ENCODE results near the gene RNPS1.
"Not testable (repeated sequence)": the region's sequence is repeated elsewhere in the genome, so short reads cannot be mapped to it uniquely, and the experiment has no call there.

Gene RNPS1

GRCh38 chr16:2253293-2253692 is 14.6 kb downstream of the RNPS1 start:
- DNase-seq = no peak

GRCh38 chr16:2252806-2253148 is 15.1 kb downstream of the RNPS1 start:
- no peak for DNase-seq

GRCh38 chr16:2251296-2252111 is 16.4 kb downstream of the RNPS1 start, which contains the start of gene ECI1:
Gene ECI1 (minus strand): TSS chr16:2251587. CDS start chr16:2251566, 21 bp downstream.
- DNase-seq = peak; percentile 93 to 96

GRCh38 chr16:2250652-2251295 is 17.2 kb downstream of the RNPS1 start:
- DNase-seq = no peak

GRCh38 chr16:2246301-2246885 is 21.5 kb downstream of the RNPS1 start:
- no peak for DNase-seq

GRCh38 chr16:2244926-2245795 is 22.8 kb downstream of the RNPS1 start:
- no peak for DNase-seq

- DNase-seq = peak in 1 of 2 experiments; percentile 29
Measured at GRCh38 chr16:2244301-2244700, 23.6 kb downstream of the RNPS1 start.

- no peak for DNase-seq
Measured at GRCh38 chr16:2243781-2244180, 24.1 kb downstream of the RNPS1 start.

- DNase-seq = no peak
Measured at GRCh38 chr16:2243031-2243528, 24.8 kb downstream of the RNPS1 start.

- no peak for DNase-seq
Measured at GRCh38 chr16:2242598-2242997, 25.3 kb downstream of the RNPS1 start.

GRCh38 chr16:2240331-2240730 is 27.6 kb downstream of the RNPS1 start:
- not testable (repeated sequence) for DNase-seq

- DNase-seq = no peak
Measured at GRCh38 chr16:2238838-2239675, 28.9 kb downstream of the RNPS1 start.

- no peak for DNase-seq
Measured at GRCh38 chr16:2238150-2238837, 29.6 kb downstream of the RNPS1 start.

GRCh38 chr16:2237493-2238149 is 30.3 kb downstream of the RNPS1 start:
- no peak for DNase-seq

GRCh38 chr16:2237102-2237482 is 30.8 kb downstream of the RNPS1 start:
- no peak for DNase-seq

- no peak for DNase-seq
Measured at GRCh38 chr16:2236337-2237101, 31.4 kb downstream of the RNPS1 start, which contains the start of gene DNASE1L2. Gene DNASE1L2 (plus strand): TSS chr16:2236444. CDS start chr16:2236817, 373 bp downstream.

- no peak for DNase-seq
Measured at GRCh38 chr16:2235695-2236336, 32.1 kb downstream of the RNPS1 start.

GRCh38 chr16:2235234-2235651 is 32.7 kb downstream of the RNPS1 start:
- no peak for DNase-seq

- DNase-seq = no peak
Measured at GRCh38 chr16:2234813-2235170, 33.1 kb downstream of the RNPS1 start.
